HG03558 (cell line): Measurements from ENCODE around the gene SYP.
"Not testable (repeated sequence)": the region's sequence is repeated elsewhere in the genome, so short reads cannot be mapped to it uniquely, and the experiment has no call there.

Source experiments
- ATAC-seq: cut with Tn5 transposase; IDR thresholded peaks from one replicate; pipeline ENCODE4 v1.9.1; 2021; ENCODE audit warnings: moderate number of reproducible peaks; ENCODE audit not compliant: unreplicated experiment; ENCODE audit errors: extremely low read depth

Gene SYP

GRCh38 chrX:49174723-49175122 is 25.3 kb downstream of the SYP start:
- ATAC-seq, result no peak

DNA sequence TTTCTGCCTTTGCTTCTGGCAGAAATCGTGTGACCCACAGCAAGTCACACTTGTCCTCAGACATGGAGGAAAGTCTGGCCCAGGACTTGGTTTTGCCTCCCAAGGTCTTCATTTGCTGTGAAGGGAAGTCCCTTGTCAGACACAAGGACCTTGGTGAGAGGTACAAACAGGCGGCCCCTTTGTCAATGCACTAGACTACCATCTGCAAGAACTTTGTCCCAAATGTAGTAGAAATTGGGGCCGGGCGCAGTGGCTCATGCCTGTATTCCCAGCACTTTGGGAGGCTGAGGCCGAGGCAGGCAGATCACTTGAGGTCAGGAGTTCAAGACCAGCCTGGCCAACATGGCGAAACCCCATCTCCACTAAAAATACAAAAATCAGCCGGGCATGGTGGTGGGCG is 26.4 kb downstream of the SYP start:
- not testable (repeated sequence) for ATAC-seq

DNA sequence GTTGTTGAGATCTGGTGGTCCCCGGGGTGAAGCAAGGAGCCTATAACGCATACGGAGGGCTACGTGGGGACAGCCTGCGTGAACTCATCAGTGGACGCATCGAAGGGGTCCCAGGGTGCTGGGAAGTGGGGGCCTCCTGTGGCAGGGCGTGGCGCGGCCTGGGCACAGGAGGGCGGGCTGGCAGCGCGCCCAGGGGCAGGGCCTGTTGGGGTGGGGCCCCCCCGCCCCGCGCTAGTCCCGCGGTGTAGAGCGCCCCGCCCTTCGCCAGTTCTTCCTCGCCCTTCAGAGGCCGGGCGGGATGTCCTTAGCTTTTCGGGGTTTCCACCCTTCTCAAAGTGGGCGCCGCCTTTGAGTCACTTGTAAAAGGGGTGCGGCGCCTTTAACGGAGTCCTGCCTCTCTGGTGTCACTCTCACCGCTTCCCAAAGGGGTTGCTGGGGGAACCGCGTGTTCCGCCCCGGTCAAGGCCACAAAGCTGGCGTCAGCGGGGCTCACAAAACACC is 27.7 kb downstream of the SYP start:
- peak; percentile 43 for ATAC-seq

GRCh38 chrX:49171752-49172279 is 28.2 kb downstream of the SYP start, which contains the start of gene PLP2:
Gene PLP2, plus strand, starts transcription at chrX:49171898. Its CDS starts 103 bp downstream, at chrX:49172001.
- ATAC-seq, result no peak

- ATAC-seq, result no peak
Observed at GRCh38 chrX:49167740-49168108, 32.3 kb downstream of the SYP start.

DNA sequence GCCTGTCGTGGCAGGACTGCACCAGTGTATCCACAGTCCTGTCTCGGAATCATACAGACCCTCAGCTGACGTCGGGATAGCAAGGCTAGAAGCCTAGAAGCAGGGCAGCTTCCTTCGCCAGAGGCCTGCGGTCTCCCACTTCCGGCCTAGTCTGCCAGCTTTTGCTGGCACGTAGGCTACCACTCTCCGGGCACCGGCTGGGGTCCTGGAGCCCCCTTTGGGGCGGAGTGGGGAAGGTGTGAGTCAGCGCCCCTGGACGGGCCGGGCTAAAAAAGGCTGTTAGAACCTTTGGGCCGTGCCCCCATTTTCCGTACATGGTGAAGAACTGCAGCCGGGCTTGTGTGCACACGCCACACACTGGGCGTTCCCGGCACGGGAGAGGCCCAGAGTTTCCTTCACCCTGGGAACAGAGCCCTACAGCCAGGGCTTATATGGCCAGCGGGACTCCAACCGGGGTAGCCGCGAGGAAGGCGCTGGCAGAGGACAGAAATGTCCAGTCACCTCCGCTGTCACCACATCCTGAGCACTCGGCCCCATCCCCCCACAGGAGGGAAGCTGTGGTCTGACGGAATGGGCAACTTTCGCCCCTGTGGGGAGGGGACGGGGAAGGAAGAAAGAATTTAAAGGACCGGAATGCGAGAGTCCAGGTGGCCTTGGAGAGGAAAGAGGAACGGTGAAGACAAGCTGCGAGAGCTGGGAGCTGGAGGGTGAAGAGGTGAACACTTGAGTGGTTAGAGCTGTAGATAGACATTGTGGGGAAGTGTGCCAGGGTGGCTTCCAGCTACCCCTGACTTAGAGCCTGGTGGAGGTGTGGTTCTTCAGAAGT is 32.9 kb downstream of the SYP start:
- no peak for ATAC-seq

DNA sequence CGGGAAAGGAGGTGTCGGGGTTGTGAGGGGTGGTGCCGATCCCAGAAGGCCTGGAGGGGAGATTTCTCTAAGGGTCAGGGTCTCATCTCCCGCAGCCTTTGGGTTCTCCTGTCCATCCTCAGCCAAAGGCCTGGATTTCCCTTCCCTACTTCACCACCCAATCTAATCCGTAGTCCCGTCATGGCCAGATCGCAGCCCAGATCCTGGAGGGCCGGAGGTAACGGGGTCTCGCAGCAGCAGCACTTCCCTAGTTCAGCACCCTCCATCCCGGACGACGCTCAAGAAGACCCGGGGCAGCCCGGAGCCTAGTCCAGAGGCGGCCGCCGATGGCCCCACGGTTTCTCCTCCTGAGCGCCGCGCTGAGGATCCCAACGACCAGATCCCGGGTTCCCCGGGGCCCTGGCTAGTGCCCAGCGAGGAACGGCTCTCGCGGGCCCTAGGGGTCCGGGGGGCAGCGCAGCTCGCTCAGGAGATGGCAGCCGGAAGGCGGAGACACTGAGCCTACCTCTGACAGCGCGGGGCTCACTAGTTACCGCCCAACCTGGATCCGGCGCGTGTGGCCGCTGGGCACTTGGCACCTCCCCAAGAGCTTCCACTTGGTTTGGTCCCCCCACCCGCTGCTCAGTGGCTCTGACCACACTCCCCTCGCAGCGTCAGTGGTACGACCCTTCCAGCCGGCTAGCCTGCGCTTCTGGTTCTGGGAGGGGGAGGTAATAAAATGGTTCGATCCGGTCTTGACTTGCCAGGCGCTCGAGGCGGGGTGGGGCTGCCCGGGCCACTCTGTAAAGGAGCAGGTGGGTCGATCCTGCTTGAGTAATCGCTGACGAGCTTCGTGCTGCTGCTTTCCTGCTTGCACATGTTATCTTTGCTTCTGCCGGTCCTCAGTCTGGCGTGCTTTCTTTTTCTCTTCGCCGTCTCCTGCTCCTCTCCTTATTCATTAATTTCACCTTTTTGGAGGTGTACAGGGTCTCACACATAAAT is 33.8 kb downstream of the SYP start:
- no peak for ATAC-seq

- ATAC-seq, result no peak
Observed at GRCh38 chrX:49164589-49165360, 35.2 kb downstream of the SYP start.

DNA sequence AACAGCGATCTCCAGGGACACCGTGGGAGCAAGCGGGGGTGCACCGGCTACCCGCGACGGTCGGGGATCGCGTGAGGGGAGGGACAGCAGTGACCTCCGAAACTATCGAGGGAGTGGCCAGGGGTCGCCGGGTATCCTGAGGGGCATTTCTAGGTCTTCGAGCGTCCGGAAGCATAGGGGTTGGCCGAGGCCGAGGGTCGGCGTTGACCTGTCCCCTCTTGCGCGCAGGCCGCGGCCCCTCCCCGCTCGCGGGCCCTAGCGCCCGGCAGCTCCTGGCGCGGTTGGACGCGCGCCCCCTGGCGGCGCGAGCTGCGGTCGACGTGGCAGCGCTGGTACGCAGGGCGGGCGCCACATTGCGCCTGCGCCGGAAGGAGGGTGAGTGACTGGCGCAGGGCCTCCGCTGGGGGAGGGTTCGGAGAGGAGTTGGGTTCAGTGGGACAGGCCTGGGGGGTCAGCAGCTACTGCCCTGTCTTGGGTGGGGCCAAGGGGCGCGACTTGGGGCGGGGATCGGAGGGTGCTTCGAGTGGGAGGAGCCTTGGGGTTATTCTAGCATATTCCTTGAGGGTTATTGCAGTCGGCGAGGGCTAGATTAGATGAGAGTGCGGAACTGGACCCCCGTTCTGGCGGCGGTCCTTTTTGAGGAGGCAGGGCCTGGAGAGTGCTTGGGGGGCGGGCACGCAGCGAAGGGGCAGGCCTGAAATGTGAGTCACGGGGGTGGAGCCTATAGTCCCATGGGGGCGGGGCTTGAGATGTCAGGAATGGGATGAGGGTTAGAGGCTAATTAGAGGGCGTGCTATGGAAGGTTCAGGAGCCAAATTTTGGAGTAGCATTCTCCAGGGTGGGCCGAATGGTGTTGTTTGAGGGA is 36.2 kb downstream of the SYP start:
- no peak for ATAC-seq

- ATAC-seq, result no peak
Observed at GRCh38 chrX:49162620-49163019, 37.4 kb downstream of the SYP start, which contains the start of gene MAGIX. Gene MAGIX, plus strand, starts transcription at chrX:49162758. Its CDS starts 132 bp downstream, at chrX:49162890.

GRCh38 chrX:49161632-49162031 is 38.4 kb downstream of the SYP start:
- ATAC-seq, result no peak

GRCh38 chrX:49160908-49161307 is 39.1 kb downstream of the SYP start:
- no peak for ATAC-seq

DNA sequence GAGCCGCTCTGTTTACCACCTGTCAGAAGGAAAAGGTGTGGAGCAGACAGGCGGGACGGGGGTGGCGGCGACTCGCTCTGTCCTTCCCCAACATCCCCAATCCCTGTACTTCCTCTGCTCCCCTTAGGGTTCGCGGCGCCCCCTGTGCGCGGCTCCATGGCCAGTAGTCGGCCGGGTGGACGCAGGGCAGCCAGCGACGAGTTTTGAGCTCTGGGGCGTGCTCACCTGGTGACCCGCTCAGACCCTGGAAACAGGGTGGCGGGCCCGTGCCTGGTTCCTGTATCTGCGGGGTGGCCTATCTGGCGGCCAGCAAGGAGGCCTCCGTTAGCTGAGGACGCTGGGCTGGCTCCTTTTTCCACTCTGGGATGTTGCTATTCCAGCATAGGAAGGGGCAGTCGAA is 42.8 kb downstream of the SYP start:
- no peak for ATAC-seq

- peak; percentile 69 for ATAC-seq
Observed at GRCh38 chrX:49155900-49156837, 43.8 kb downstream of the SYP start.

GRCh38 chrX:49155243-49155899 is 44.6 kb downstream of the SYP start:
- ATAC-seq, result no peak

- ATAC-seq, result no peak
Observed at GRCh38 chrX:49153467-49153866, 46.5 kb downstream of the SYP start.

- ATAC-seq, result not testable (repeated sequence)
Observed at GRCh38 chrX:49149291-49149690, 50.7 kb downstream of the SYP start.
